GM21528 (cell line): ENCODE measurements around the gene FLYWCH1.
A peak's percentile ranks its signal among the peaks of the same experiment; 100 is the strongest.

ENCODE experiments used
- ATAC-seq: cut with Tn5 transposase; IDR thresholded peaks from one replicate; pipeline ENCODE4 v1.9.1; 2021; ENCODE audit warnings: mild to moderate bottlenecking, moderate library complexity; ENCODE audit not compliant: unreplicated experiment, low FRiP score

The FLYWCH1 gene, protein sequence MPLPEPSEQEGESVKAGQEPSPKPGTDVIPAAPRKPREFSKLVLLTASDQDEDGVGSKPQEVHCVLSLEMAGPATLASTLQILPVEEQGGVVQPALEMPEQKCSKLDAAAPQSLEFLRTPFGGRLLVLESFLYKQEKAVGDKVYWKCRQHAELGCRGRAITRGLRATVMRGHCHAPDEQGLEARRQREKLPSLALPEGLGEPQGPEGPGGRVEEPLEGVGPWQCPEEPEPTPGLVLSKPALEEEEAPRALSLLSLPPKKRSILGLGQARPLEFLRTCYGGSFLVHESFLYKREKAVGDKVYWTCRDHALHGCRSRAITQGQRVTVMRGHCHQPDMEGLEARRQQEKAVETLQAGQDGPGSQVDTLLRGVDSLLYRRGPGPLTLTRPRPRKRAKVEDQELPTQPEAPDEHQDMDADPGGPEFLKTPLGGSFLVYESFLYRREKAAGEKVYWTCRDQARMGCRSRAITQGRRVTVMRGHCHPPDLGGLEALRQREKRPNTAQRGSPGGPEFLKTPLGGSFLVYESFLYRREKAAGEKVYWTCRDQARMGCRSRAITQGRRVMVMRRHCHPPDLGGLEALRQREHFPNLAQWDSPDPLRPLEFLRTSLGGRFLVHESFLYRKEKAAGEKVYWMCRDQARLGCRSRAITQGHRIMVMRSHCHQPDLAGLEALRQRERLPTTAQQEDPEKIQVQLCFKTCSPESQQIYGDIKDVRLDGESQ

DNA sequence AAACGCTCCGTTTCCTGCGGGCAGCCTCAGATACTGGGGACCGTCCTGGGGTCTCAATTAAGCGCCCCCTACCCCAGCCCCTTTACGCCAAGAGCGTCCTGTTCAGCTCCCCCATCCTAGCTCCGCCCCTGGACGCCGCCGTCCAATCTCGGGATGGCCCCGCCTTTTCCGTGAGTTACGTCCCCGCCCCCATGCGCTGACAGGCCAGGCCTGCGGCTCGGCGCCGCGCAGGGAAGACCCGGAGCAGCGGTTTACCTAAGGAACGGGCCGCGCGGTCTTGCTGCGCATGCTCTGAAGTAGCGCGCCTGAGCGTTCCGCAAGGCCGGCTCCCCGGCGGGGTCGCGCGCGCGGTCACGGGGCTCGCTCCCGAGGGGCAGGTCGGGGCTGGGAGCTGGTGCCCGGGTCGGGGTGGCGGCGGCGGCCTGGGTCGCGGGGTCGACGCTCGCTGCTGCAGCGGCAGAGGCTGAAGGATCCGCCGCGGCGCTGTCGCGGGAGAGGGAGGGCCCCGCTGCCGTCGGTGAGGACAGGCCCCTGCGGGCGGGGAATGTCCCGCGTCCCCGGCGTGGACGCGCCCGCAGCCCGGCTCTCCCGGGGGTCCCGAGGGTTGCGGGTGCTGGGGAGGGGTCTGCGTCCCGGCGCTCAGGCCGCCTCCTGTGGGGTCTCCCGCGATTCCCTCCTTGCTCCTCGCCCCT is at the start of gene FLYWCH1:
Gene FLYWCH1, plus strand, starts transcription at position 294 of the 692 bp plus-strand sequence. CDS start 17,755 bp downstream, outside the sequence.
- peak; percentile 84 for ATAC-seq

DNA sequence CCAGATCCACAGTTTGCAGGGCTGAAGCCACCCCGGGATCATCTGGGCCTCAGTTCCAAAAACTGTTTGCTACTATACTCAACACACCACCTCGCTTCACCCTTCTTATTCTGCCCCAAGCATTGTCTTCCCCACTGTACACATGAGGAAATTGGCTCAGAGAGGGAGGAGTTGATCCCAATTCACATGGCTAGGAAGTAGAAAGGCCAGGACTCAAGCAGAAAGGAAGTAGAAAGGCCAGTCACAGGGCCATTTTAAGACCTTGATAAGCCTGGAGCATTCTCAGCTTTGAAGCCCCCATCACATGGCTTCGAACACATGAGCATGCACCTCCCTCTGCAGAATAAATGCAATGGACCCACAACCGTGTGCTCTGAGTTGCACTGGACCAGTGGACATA is 46.1 kb upstream of the FLYWCH1 start:
- no peak for ATAC-seq

- ATAC-seq: no peak
Measured at GRCh38 chr16:2866431-2866830, 45.3 kb upstream of the FLYWCH1 start.

DNA sequence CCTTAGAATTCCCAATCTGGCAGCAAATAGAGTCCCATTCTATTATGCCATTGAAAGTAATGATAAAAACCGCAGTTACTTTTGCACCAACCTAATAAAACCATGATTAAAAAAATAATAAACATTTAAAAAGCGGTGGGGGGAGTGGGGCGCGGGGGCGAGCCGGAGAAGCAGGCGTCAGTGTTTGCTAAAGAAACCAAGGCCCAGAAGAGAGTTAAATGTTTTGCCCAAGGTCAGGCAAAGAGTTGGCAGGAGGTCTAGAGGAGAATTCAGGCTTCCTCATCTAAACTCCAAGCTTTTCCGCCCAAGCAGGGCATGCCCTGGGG is 44.1 kb upstream of the FLYWCH1 start:
- ATAC-seq: no peak

DNA sequence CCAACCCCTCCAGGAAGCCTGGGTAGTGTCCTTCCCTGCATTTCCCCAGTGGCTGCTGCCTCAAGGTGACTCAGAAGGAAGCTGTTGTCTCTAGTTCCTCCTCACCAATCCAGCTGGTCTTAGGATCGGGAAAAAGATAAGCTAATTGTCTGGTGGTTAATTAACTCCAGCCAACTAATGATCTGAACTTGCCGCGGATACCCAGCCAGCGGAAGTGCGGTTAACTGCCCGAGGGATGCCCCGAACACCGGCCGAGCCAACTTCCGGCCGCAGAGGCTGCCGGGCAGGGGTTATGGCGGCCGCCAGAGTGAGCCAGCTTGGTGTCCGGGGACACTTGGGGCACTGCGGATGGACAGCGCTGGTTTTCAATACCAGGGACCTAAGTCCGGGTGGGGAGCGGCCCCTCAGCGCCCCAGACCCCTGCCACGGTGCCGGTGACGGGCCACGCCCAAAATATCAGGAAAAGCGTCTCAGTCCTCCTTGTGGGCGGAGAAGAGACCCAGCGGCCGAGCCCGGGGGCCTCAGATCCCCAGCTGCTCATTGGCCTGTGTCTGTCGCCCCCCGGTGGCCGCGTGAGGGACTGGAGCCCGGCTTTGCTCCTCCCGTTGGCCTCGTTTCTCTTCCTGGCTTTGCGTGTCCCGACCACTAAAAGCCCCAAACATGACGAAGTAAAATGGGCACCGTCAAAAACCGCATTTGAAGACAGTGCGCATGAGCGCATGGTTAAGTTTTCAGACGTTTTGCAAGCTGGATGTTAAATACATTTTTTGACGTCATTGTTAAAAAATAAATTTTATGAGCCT is 43.5 kb upstream of the FLYWCH1 start:
- ATAC-seq: peak; percentile 90

- ATAC-seq: no peak
Measured at GRCh38 chr16:2871926-2872325, 39.8 kb upstream of the FLYWCH1 start.

DNA sequence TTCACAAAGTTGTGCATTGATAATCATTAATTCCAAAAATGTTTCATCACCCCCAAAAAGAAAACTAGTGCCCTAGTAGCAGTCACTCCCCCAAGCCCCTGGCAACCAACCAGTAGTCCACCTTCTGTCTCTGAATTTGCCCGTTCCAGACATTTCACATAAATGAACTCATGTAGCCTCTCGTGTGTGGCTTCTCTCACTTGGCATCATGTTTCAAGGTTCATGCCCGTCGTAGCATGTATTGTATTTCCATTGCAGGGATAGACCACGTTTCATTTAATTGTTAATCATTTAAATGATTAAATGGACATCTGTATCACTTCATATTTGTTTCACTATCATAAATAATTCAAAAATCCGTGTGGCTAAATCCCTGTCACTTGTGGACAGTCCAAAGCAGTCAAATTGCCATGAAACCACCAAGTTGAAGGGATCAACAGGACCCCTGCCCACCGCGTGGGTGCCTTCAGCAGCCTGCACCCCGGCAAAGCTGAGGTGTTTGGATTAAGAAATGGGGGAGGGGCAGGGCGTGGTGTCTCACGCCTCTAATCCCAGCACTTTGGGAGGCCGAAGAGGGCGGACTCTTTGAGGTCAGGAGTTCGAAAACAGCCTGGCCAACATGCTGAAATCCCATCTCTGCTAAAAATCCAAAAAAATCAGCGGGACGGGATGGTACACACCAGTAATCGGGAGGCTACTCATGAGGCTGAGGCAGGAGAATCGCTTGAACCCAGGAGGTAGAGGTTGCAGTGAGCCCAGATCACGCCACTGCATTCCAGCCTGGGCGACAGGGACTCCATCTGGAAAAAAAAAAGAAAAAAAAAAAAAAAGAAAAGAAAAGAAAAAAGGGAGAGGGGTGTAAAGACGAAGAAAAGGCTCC is 37.5 kb upstream of the FLYWCH1 start:
- no peak for ATAC-seq

DNA sequence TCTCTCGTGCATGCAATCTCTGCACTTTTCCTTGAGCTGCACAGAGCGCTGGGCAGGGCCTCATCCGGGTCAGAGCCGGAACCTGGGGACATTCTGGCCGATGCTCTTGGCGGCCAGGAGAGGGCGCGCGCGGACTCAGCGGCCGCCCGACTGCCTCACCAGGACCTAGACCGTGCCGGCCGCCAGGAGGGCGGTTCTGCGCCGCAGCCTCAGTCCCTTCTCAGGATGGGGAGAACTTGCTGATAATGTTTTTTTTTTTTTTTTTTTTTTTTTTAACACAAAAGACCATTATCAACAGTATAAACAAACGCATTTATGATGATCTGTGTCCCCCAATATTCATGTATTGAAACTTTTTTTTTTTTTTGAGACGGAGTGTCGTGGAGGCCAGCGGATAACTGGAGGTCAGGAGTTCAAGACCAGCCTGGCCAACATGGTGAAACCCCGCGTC is 36.8 kb upstream of the FLYWCH1 start:
- ATAC-seq: peak; percentile 60

GRCh38 chr16:2879854-2880508 is 31.8 kb upstream of the FLYWCH1 start:
- ATAC-seq: no peak

DNA sequence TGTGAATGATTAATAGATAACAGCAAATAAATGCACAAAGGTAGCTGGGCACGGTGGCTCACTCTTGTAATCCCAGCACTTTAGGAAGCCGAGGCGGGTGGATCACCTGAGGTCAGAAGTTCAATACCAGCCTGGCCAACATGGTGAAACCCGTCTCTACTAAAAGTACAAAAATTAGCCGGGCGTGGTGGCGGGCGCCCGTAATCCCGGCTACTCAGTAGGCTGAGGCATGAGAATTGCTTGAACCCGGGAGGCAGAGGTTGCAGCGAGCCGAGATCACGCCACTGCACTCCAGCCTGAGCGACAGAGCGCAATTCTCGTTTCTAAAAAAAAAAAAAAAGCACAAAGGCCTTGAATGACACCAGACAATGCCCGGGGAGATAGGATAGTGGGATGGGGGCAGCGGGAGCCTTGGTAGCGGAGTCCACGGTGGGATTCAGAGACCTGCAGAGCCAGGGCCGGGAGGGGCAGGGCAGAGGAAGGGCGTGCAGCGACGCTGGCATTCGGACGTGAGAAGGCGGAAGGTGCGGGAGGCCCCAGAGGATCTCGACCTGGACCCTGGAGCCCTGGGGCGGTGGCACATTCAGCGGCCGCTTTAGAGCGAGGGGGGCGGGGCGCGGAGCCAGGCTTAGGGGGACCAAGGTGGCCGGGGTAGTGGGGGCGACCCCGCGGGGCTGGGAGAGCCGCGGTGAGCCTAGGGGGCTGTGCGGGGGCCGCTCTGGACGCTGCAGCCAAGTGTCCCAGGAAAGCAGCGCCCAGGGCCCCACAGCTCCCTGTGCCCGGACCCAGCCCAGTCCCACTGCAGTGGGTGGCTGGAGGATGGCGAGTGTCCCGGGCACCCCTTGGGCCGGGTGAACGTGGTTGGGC is 29.7 kb upstream of the FLYWCH1 start:
- ATAC-seq: peak; percentile 2

DNA sequence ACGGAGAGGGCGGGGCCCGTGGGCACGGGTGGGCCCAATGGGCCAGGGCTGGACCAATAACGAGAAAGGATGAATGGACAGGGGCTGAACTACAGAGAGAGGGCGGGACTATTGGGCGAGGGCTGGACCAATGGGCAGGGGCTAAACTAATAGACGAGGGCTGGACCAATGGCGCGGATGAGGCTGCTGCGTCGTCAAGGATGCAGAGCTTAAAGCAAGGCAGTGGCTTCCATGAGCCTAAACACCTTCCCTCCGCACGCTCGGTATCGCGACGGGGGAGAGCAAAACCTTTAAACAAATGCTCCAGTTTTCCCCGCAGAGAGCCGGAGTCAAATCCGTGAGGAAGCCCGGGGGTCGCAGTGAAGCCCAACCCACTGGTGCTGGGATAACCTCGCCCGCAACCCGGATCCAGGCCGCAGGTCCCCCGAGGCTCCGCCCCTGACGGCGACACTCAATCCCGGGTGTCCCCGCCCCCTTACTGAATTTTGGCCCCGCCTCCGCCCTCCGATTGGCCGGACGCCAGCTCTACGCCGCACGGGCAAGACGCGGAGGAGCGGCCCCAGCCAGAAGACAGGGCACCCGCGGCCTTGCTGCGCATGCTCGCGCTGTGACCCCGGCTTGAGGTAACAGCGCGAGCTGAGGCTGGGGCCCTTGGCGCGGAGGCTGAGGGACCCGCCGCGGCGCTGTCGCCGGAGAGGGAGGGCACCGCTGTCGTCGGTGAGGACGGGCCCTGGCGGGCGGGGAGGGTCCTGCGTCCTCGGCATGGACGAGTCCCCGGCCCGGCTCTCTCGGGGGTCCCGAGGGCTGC is 28.9 kb upstream of the FLYWCH1 start, which contains the start of gene FLYWCH2:
Gene FLYWCH2, plus strand, starts transcription at position 566 of the 808 bp plus-strand sequence. CDS start 13,235 bp downstream, outside the sequence.
- peak; percentile 86 for ATAC-seq

DNA sequence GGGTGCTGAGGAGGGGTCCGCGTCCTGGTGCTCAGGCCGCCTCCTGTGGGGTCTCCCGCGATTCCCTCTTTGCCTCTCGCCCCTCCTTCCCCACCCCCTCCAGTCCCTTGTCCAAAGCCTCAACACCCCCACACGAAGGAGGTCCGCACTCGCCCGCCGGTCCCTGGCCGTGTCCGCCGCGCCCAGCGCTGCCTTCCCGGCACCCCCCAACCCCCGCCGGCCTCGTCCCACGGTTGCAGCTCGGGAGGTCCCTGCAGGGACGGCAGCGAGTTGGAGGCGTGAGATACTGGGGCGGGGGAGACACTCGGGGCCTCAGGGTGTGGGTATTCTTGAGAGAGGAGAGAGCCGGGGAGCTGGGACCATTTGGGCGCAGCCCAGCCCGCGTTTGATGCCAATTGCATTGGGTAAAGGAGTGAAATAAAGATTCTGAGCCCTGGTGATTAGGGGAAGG is 28.2 kb upstream of the FLYWCH1 start:
- no peak for ATAC-seq

DNA sequence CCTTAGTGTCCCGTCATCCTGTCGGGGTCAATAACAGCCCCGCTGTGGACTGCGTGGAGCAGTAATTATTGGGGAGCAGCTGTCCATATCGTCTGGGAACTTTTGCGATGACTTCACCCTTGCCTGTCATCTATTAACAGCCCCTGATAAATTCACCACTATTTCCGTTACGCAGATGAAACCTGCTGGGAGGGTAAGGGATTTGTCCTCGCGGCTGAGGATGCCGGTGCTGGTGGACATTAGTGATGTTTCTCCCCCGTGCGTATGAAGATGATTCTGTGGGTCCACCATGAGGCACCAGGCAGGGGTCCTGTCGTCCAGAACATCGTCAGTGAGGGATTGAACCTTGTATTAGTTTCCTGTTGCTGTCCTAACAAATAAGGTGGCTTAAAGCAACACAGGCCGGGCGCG is 27.7 kb upstream of the FLYWCH1 start:
- no peak for ATAC-seq

DNA sequence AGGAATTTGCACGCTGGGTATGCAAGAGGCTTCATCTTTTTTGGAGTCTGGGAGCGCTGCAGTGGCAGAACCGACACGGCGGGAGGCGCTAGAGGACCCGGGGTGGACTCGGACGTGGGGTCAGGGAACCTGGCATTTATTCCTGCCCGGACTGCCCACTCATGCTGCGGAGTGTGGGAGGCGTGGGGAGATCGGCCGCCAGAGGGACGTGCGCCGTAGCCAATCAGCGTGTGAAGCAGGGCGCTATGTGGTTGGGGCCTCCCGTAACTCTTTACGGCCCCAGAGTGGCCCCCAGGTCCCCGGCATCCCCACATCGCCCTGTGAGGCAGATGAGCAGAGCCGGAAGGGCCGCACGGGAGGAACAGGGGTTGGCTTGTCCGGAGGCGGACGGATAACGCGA is 17.5 kb upstream of the FLYWCH1 start:
- no peak for ATAC-seq

GRCh38 chr16:2895813-2896212 is 15.9 kb upstream of the FLYWCH1 start:
- ATAC-seq: no peak

GRCh38 chr16:2896480-2897010 is 15.2 kb upstream of the FLYWCH1 start:
- ATAC-seq: no peak

GRCh38 chr16:2897110-2897509 is 14.6 kb upstream of the FLYWCH1 start:
- no peak for ATAC-seq
